Lung (tissue), 13 donors: ENCODE measurements around the gene SYNGR2. TPM values are rescaled to one million over a fixed set of nuclear protein-coding genes. Genes with fewer than 3 reads are reported as not detected.

Experiments
- ATAC-seq: fragments of 200-7000 bp; cut with Tn5 transposase; one replicate; pipeline ENCODE4 v1.9.1; 2020; ENCODE audit warnings: moderate number of reproducible peaks; ENCODE audit not compliant: insufficient read depth, low FRiP score
- DNase-seq, 3 donors: peaks; one replicate each; pipeline ENCODE4 v3.0.0-alpha.2; 2013 to 2017
- H3K27ac ChIP-seq, 2 donors: one replicate each; pipeline ENCODE4 v1.5.1; 2013; ENCODE audit warnings: mild to moderate bottlenecking in 2 of 2, moderate library complexity in 2 of 2, control low read depth in 1 of 2, inconsistent platforms in 1 of 2, low read depth in 1 of 2, low read length in 1 of 2
- H3K27me3 ChIP-seq, 3 donors: one replicate each; pipeline ENCODE4 v1.5.1; 2013; ENCODE audit warnings: low read length in 2 of 3; ENCODE audit not compliant: control insufficient read depth in 3 of 3, insufficient read depth in 3 of 3
- H3K36me3 ChIP-seq, 4 donors: one replicate each; pipeline ENCODE4 v1.5.1; 2013; ENCODE audit warnings: low read length in 4 of 4, mild to moderate bottlenecking in 1 of 4, moderate library complexity in 1 of 4; ENCODE audit not compliant: control insufficient read depth in 4 of 4, insufficient read depth in 4 of 4
- H3K4me1 ChIP-seq, 5 donors: one replicate each; pipeline ENCODE4 v1.5.1; 2013; ENCODE audit warnings: low read length in 5 of 5, mild to moderate bottlenecking in 2 of 5, moderate library complexity in 1 of 5; ENCODE audit not compliant: control insufficient read depth in 5 of 5, insufficient read depth in 5 of 5
- H3K4me3 ChIP-seq: one replicate; pipeline ENCODE4 v1.5.1; 2013; ENCODE audit warnings: mild to moderate bottlenecking, control low read depth, moderate library complexity
- H3K9ac ChIP-seq, 2 donors: one replicate each; pipeline ENCODE4 v1.5.1; 2013; ENCODE audit warnings: low read length in 2 of 2, control low read depth in 1 of 2; ENCODE audit not compliant: insufficient read depth in 1 of 2
- H3K9me3 ChIP-seq, 4 donors: one replicate each; pipeline ENCODE4 v1.5.1; 2013; ENCODE audit warnings: low read length in 3 of 4, mild to moderate bottlenecking in 1 of 4, moderate library complexity in 1 of 4; ENCODE audit not compliant: control insufficient read depth in 4 of 4, insufficient read depth in 3 of 4
- WGBS, 2 donors: extraction: QIAGEN DNeasy Blood & Tissue Kit; methylation state at CpG; one replicate each; pipeline ENCODE4 v1.1.7; 2013; 5-methylcytosine and 5-hydroxymethylcytosine counted together
- polyA plus RNA-seq, 2 donors: library from polyadenylated mRNA; stranded (reverse); fragments of 200-250 nt; gene quantifications; one replicate each; pipeline ENCODE4 v1.2.1, GENCODE V29; 2013
- small RNA-seq: library from RNA; depleted of rRNA; stranded (forward); fragments of <200 nt; gene quantifications from one replicate; pipeline ENCODE3, GENCODE V24; 2014; ENCODE audit warnings: low replicate concordance
- total RNA-seq, 2 donors: library from RNA; depleted of rRNA in 1 of 2; stranded (reverse); fragments of >200 nt in 1 of 2; gene quantifications; one replicate each; pipeline ENCODE4 v1.2.1, GENCODE V29; 2014 to 2021
- TF ChIP-seq, protein P1 (sequence below): IDR thresholded peaks from 2 replicates; pipeline ENCODE4 v1.5.1; 2012; ENCODE audit warnings: mild to moderate bottlenecking; ENCODE audit errors: control extremely low read depth, extremely low read depth
- donor health status: control.
- donor health status: control.
- donor health status: Bipolar disorder and iron deficiency.
- donor health status: healthy.
- donor health status: DM: yes; HTN: yes; CAD: no.

Gene SYNGR2
- total and polyA plus RNA-seq, 4 donors, result 111 to 212 (median 188) TPM

GRCh38 chr17:78214016-78214705, 45.8 kb downstream of the SYNGR2 start, which contains the start of gene BIRC5:
BIRC5 (plus strand) TSS chr17:78214253; CDS start chr17:78214317, 64 bp downstream.
- TF ChIP-seq, protein P1, sequence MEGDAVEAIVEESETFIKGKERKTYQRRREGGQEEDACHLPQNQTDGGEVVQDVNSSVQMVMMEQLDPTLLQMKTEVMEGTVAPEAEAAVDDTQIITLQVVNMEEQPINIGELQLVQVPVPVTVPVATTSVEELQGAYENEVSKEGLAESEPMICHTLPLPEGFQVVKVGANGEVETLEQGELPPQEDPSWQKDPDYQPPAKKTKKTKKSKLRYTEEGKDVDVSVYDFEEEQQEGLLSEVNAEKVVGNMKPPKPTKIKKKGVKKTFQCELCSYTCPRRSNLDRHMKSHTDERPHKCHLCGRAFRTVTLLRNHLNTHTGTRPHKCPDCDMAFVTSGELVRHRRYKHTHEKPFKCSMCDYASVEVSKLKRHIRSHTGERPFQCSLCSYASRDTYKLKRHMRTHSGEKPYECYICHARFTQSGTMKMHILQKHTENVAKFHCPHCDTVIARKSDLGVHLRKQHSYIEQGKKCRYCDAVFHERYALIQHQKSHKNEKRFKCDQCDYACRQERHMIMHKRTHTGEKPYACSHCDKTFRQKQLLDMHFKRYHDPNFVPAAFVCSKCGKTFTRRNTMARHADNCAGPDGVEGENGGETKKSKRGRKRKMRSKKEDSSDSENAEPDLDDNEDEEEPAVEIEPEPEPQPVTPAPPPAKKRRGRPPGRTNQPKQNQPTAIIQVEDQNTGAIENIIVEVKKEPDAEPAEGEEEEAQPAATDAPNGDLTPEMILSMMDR, result no peak
- Histone ChIP-seq H3K4me3 (peak within 1 kb of the TSS; percentile 33), H3K27ac (no peak within 1 kb of the TSS)

DNA sequence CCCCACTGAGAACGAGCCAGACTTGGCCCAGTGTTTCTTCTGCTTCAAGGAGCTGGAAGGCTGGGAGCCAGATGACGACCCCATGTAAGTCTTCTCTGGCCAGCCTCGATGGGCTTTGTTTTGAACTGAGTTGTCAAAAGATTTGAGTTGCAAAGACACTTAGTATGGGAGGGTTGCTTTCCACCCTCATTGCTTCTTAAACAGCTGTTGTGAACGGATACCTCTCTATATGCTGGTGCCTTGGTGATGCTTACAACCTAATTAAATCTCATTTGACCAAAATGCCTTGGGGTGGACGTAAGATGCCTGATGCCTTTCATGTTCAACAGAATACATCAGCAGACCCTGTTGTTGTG, 46.3 kb downstream of the SYNGR2 start:
- no peak for ATAC-seq
- no peaks in the 10 kb centered on the region for H3K9me3 ChIP-seq
- peak overlapping the region in 1 of 2 donors; percentile 53 for H3K9ac ChIP-seq
- H3K36me3 ChIP-seq, result peaks cover 0 to 2% (median 0%) of the 10 kb centered on the region in 4 donors
- TF ChIP-seq, protein P1, result no peak
- H3K4me3 ChIP-seq, result no peak overlapping the region
- DNase-seq, result peak in 1 of 3 donors; percentile 18
- H3K27me3 ChIP-seq, result no peaks in the 10 kb centered on the region
- H3K4me1 ChIP-seq, result peaks cover 0 to 18% (median 3%) of the 10 kb centered on the region in 5 donors
- H3K27ac ChIP-seq, result no peak overlapping the region
- WGBS, 2 donors, result 24 to 33% methylated on average over 5 of the region's 5 CpGs

More at GRCh38 chr17:78214016-78214705, 45.8 kb downstream of the SYNGR2 start, which contains the start of gene BIRC5:
- peak within 1 kb of the TSS in 1 of 2 donors; percentile 53 for H3K9ac ChIP-seq
- 1% methylated on average over 45 to 60 of the region's 60 CpGs for WGBS, 2 donors
- peaks cover 0 to 18% (median 3%) of the 10 kb centered on the region in 5 donors for H3K4me1 ChIP-seq
- ATAC-seq, result peak; percentile 99
- peak; percentile 88 to 92 (median 88) for DNase-seq
- H3K9me3 ChIP-seq, result no peaks in the 10 kb centered on the region
- no peaks in the 10 kb centered on the region for H3K36me3 ChIP-seq
- no peaks in the 10 kb centered on the region for H3K27me3 ChIP-seq

- no peak overlapping the region for H3K9ac ChIP-seq
- no peaks in the 10 kb centered on the region for H3K9me3 ChIP-seq
- no peaks in the 10 kb centered on the region for H3K27me3 ChIP-seq
- 92 to 93% methylated on average over 11 of the region's 11 CpGs for WGBS, 2 donors
- no peak for ATAC-seq
- peaks cover 0 to 16% (median 2%) of the 10 kb centered on the region in 5 donors for H3K4me1 ChIP-seq
- peaks cover 0 to 4% (median under 1%) of the 10 kb centered on the region in 4 donors for H3K36me3 ChIP-seq
- H3K4me3 ChIP-seq, result no peak overlapping the region
- DNase-seq, result no peak
- H3K27ac ChIP-seq, result no peak overlapping the region
- TF ChIP-seq, protein P1, result no peak
Measured at GRCh38 chr17:78219396-78220150, 51.2 kb downstream of the SYNGR2 start.

Small RNA genes within 50 kb of the gene (small RNA-seq; reads per million reads assigned to genes)
- not detected for gene AC087645.1

Other genes with a start within 250 kb of the SYNGR2 start
- 10 to 100 TPM; 23.4 to 25.9 TPM for gene TNRC6C, start 209.9 kb upstream of the SYNGR2 start, total RNA-seq
- gene TNRC6C, start 209.9 kb upstream of the SYNGR2 start, polyA plus RNA-seq, result 1 to 10 TPM; 2.2 to 4.3 TPM
- 100 to 1,000 TPM in 1 of 2 donors, 10 to 100 TPM in 1; 75.7 to 166 TPM for gene TMC6, start 39.8 kb upstream of the SYNGR2 start, total RNA-seq
- 100 to 1,000 TPM in 1 of 2 donors, 10 to 100 TPM in 1; 88.4 to 109 TPM for gene TMC6, start 39.8 kb upstream of the SYNGR2 start, polyA plus RNA-seq
- 10 to 100 TPM; 15.5 to 28.1 TPM for gene TMC8, start 37.8 kb upstream of the SYNGR2 start, total RNA-seq
- 10 to 100 TPM; 15.7 to 21.2 TPM for gene TMC8, start 37.8 kb upstream of the SYNGR2 start, polyA plus RNA-seq
- gene C17orf99, start 22.2 kb upstream of the SYNGR2 start, total RNA-seq, result 1 to 10 TPM in 1 of 2 donors, not detected in 1; 2.8 TPM
- gene C17orf99, start 22.2 kb upstream of the SYNGR2 start, polyA plus RNA-seq, result under 1 TPM; 0.05 to 0.20 TPM
- gene TK1, start 18.5 kb downstream of the SYNGR2 start, total RNA-seq, result 1 to 10 TPM; 7.9 to 9.2 TPM
- gene TK1, start 18.5 kb downstream of the SYNGR2 start, polyA plus RNA-seq, result 10 to 100 TPM; 11.5 to 14.9 TPM
- gene AFMID, start 18.8 kb downstream of the SYNGR2 start, total RNA-seq, result 10 to 100 TPM; 33.7 to 34.9 TPM
- gene AFMID, start 18.8 kb downstream of the SYNGR2 start, polyA plus RNA-seq, result 10 to 100 TPM; 24.6 to 35.4 TPM
- gene BIRC5, start 45.7 kb downstream of the SYNGR2 start, total RNA-seq, result 10 to 100 TPM in 1 of 2 donors, 1 to 10 TPM in 1; 1.1 to 11.2 TPM
- 1 to 10 TPM; 2.0 to 2.8 TPM for gene BIRC5, start 45.7 kb downstream of the SYNGR2 start, polyA plus RNA-seq
- gene TMEM235, start 63.0 kb downstream of the SYNGR2 start, total RNA-seq, result under 1 TPM in 1 of 2 donors, not detected in 1; 0.97 TPM
- under 1 TPM in 1 of 2 donors, not detected in 1; 0.08 TPM for gene TMEM235, start 63.0 kb downstream of the SYNGR2 start, polyA plus RNA-seq
- gene SOCS3, start 191.5 kb downstream of the SYNGR2 start, total RNA-seq, result 10 to 100 TPM; 65.8 to 83.8 TPM
- 100 to 1,000 TPM; 143 to 545 TPM for gene SOCS3, start 191.5 kb downstream of the SYNGR2 start, polyA plus RNA-seq
- 100 to 1,000 TPM in 1 of 2 donors, 10 to 100 TPM in 1; 90.6 to 104 TPM for gene PGS1, start 210.1 kb downstream of the SYNGR2 start, total RNA-seq
- gene PGS1, start 210.1 kb downstream of the SYNGR2 start, polyA plus RNA-seq, result 10 to 100 TPM; 44.9 to 98.0 TPM